ENCODE measurements around the gene RNF115.
A peak's percentile ranks its signal among the peaks of the same experiment; 100 is the strongest.

RNF115 gene

GRCh38 chr1:145692785-145693443 is 131.0 kb downstream of the RNF115 start:
- DNase-seq, result no peak

GRCh38 chr1:145690587-145691558 is 133.0 kb downstream of the RNF115 start:
- peak; percentile 41 for DNase-seq

DNA sequence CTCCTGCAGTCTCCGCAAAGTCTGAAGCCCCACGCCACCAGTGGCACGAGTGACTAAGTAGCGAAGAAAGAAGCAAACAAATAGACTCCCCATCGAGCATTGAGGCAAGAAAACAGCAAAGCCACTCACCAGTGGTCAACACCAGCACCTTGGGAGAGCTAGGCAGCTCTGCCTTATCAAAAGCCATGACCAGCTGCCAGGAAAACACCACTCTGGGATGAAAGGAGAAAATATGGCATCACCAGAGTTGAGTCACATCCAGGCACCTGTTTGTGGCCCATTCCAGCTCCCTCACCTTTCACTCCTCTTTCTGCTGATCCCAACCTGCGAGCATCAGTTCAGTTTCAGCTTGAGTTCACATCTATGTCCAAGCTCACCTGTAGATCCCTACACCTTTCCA is 134.0 kb downstream of the RNF115 start:
- DNase-seq, result no peak

DNA sequence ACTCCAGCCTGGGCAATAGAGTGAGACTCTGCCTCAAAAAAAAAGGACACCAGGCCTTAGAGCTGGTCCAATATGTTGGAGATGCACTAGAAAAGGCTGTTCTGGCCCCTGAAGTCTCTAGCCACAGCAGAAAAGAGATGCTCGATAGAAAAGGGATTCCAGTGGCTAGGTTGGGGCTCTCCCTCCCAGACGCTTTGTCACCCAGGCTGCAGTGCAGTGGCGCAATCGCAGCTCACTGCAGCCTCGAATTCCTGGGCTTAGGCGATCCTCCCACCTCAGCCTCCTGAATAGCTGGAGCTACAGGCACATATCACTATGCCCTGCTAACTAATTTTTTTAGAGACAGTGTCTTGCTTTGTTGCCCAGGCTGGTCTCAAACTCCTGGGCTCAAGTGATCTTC is 135.0 kb downstream of the RNF115 start:
- no peak for DNase-seq
